GM18505 (cell line): Measurements from ENCODE around the gene HMCES.

ENCODE experiments used
- ATAC-seq: cut with Tn5 transposase; IDR thresholded peaks from one replicate; pipeline ENCODE4 v1.9.1; 2021; ENCODE audit not compliant: unreplicated experiment
- POLR2A ChIP-seq: IDR thresholded peaks from 4 replicates; pipeline ENCODE4 v1.6.1; 2011; ENCODE audit warnings: borderline replicate concordance; ENCODE audit not compliant: insufficient read depth, insufficient read length; ENCODE audit errors: extremely low read depth

The HMCES gene

GRCh38 chr3:129278439-129278965 is at the start of gene HMCES:
Gene HMCES, plus strand, starts transcription at chr3:129278870. Its CDS starts 863 bp downstream, at chr3:129279733.
- TF ChIP-seq POLR2A = no peak
- ATAC-seq = peak; percentile 53

- TF ChIP-seq POLR2A = no peak
- no peak for ATAC-seq
Observed at GRCh38 chr3:129228891-129229585, 49.6 kb upstream of the HMCES start.

- no peak for ATAC-seq
- no peak for TF ChIP-seq POLR2A
Observed at GRCh38 chr3:129230311-129231019, 48.2 kb upstream of the HMCES start.

GRCh38 chr3:129231331-129232119 is 47.1 kb upstream of the HMCES start:
- no peak for ATAC-seq
- no peak for TF ChIP-seq POLR2A

- TF ChIP-seq POLR2A = no peak
- peak; percentile 95 for ATAC-seq
Observed at GRCh38 chr3:129233538-129233937, 45.1 kb upstream of the HMCES start.

GRCh38 chr3:129234441-129234840 is 44.2 kb upstream of the HMCES start:
- no peak for TF ChIP-seq POLR2A
- no peak for ATAC-seq

GRCh38 chr3:129235344-129235917 is 43.2 kb upstream of the HMCES start:
- TF ChIP-seq POLR2A = no peak
- ATAC-seq = no peak

- TF ChIP-seq POLR2A = no peak
- ATAC-seq = no peak
Observed at GRCh38 chr3:129238945-129239705, 39.5 kb upstream of the HMCES start.

- no peak for ATAC-seq
- no peak for TF ChIP-seq POLR2A
Observed at GRCh38 chr3:129239991-129240390, 38.7 kb upstream of the HMCES start.

- no peak for ATAC-seq
- TF ChIP-seq POLR2A = no peak
Observed at GRCh38 chr3:129240436-129240835, 38.2 kb upstream of the HMCES start.

- TF ChIP-seq POLR2A = no peak
- ATAC-seq = no peak
Observed at GRCh38 chr3:129245141-129245540, 33.5 kb upstream of the HMCES start.

- ATAC-seq = peak; percentile 48
Observed at GRCh38 chr3:129245641-129246306, 32.9 kb upstream of the HMCES start.
